Measurements from ENCODE around the gene LHFPL2.

Gene LHFPL2

GRCh38 chr5:78554670-78555069 is 93.9 kb downstream of the LHFPL2 start:
- no peak for TF ChIP-seq GATA2 (IDR thresholded peaks at IDR 0.05; ENCODE audit: low read depth, low read length)
- TF ChIP-seq GATA3 (IDR thresholded peaks at IDR 0.05; ENCODE audit: low read depth, low read length), result no peak

GRCh38 chr5:78553580-78554353 is 94.8 kb downstream of the LHFPL2 start:
- TF ChIP-seq GATA2 (IDR thresholded peaks at IDR 0.05; ENCODE audit: low read depth, low read length), result no peak
- no peak for TF ChIP-seq GATA3 (IDR thresholded peaks at IDR 0.05; ENCODE audit: low read depth, low read length)

DNA sequence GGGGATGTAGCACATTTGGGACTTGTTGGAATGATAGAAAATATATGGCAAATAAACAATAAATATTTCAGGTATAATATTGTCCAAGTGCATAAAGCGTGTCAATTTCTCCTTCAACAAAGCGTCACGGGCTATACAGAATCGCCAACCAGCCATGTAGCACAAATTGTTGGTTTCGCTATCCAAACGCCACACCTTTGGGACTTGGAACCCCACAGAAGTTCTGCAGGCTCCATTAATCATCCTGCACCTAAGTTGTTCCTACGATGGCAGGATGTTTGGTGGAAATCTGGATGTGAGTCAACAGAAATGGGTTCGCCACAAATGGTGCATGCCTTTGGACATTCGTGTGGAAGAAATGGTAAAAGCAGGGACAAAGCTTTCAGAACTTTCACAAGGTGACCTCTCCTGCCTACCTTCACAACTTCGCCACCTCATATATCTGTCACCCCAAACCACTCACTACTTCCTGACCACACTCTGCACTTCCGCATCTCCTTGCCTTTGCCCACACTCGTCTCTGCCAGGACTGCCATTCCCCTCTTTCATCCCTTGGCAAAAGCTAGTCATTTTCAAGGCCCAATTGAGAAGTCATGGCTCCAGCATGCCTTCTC is 95.7 kb downstream of the LHFPL2 start:
- TF ChIP-seq GATA3 (IDR thresholded peaks at IDR 0.05; ENCODE audit: low read depth, low read length) (no peak), GATA2 (IDR thresholded peaks at IDR 0.05; ENCODE audit: low read depth, low read length) (no peak)

- no peak for TF ChIP-seq GATA3 (IDR thresholded peaks at IDR 0.05; ENCODE audit: low read depth, low read length)
- no peak for TF ChIP-seq GATA2 (IDR thresholded peaks at IDR 0.05; ENCODE audit: low read depth, low read length)
Measured at GRCh38 chr5:78550891-78551290, 97.7 kb downstream of the LHFPL2 start.

GRCh38 chr5:78549043-78549442 is 99.5 kb downstream of the LHFPL2 start:
- no peak for TF ChIP-seq GATA2 (IDR thresholded peaks at IDR 0.05; ENCODE audit: low read depth, low read length)
- no peak for TF ChIP-seq GATA3 (IDR thresholded peaks at IDR 0.05; ENCODE audit: low read depth, low read length)

GRCh38 chr5:78547731-78548615 is 100.6 kb downstream of the LHFPL2 start:
- TF ChIP-seq GATA2 (IDR thresholded peaks at IDR 0.05; ENCODE audit: low read depth, low read length), result peak; percentile 70
- TF ChIP-seq GATA3 (IDR thresholded peaks at IDR 0.05; ENCODE audit: low read depth, low read length), result peak; percentile 18; the same call in 1 of the 2 replicates

GRCh38 chr5:78547183-78547582 is 101.4 kb downstream of the LHFPL2 start:
- TF ChIP-seq GATA2 (IDR thresholded peaks at IDR 0.05; ENCODE audit: low read depth, low read length), result no peak
- TF ChIP-seq GATA3 (IDR thresholded peaks at IDR 0.05; ENCODE audit: low read depth, low read length), result no peak

GRCh38 chr5:78546276-78546996 is 102.1 kb downstream of the LHFPL2 start:
- TF ChIP-seq GATA3 (IDR thresholded peaks at IDR 0.05; ENCODE audit: low read depth, low read length), result no peak
- no peak for TF ChIP-seq GATA2 (IDR thresholded peaks at IDR 0.05; ENCODE audit: low read depth, low read length)

GRCh38 chr5:78545406-78545805 is 103.2 kb downstream of the LHFPL2 start:
- no peak for TF ChIP-seq GATA2 (IDR thresholded peaks at IDR 0.05; ENCODE audit: low read depth, low read length)
- TF ChIP-seq GATA3 (IDR thresholded peaks at IDR 0.05; ENCODE audit: low read depth, low read length), result no peak

DNA sequence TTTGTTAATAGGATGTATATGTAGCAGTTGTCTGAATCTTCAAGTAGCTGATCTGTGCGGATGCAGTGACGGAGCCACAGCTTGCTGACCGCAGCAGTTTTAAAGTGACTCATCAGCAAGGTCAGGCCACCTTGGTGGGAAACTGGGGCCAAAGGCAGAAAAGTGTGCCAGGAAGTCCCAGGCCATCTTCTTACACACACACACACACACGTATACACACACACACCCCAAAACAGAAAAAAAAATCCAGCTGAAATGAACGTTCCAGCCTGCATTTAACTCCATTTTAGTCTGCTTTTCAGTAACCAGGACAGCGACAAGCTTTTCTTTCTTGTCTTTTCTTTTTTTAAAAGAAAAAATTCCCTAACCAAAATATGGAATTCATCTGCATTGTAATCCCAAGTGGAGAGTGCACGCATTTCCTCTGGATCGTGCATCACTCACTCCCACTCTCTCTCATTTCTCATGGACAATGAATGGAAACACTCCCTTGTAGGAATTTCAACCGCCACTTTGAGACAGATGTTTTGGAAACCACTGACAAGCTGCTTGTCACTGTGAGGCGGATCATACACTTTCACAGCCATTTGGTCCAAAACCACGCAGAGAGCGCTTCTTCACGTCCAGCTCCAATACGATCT is 103.9 kb downstream of the LHFPL2 start:
- TF ChIP-seq GATA2 (IDR thresholded peaks at IDR 0.05; ENCODE audit: low read depth, low read length), result no peak
- no peak for TF ChIP-seq GATA3 (IDR thresholded peaks at IDR 0.05; ENCODE audit: low read depth, low read length)

DNA sequence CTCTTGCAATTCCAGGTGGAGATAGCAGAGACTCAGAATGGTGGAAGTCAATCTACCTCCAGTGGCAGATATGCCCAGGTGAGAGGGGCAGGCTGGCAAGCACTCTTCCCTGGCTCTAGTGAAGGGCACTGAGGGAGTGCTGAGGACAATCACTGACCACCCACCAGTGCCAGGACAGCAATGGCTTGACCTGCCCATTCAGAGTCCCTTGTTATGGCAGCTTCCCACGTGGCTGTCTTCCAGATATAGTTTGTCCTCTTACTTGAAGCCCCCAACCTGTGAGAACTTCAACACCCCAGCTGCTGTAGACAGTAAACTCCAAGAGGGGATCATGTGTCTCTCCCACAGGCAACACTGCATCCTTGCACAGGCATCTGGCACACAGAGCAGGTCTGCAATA is 104.7 kb downstream of the LHFPL2 start:
- TF ChIP-seq GATA2 (IDR thresholded peaks at IDR 0.05; ENCODE audit: low read depth, low read length), result no peak
- TF ChIP-seq GATA3 (IDR thresholded peaks at IDR 0.05; ENCODE audit: low read depth, low read length), result no peak

DNA sequence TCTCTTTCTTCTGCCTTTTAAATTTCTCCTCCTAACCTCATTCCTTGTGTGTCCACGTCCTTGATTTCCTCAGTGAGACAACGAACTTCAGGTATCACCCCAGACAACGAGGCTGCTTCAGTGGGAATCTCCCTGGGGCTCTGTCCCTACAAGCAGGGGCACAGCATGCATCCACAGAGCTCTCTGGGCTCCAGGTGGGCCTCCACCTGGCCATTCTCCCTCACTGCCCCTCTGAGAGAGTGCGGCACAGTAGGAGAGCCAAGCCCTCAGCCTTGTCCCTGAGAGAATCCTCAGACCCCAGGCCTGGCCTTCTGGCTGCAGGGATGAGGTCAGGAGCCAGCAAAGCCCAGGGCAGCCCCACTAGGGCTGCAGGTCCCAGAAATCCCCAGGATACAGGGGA is 105.3 kb downstream of the LHFPL2 start:
- TF ChIP-seq GATA3 (IDR thresholded peaks at IDR 0.05; ENCODE audit: low read depth, low read length), result no peak
- TF ChIP-seq GATA2 (IDR thresholded peaks at IDR 0.05; ENCODE audit: low read depth, low read length), result no peak

- TF ChIP-seq GATA2 (IDR thresholded peaks at IDR 0.05; ENCODE audit: low read depth, low read length) (no peak), GATA3 (IDR thresholded peaks at IDR 0.05; ENCODE audit: low read depth, low read length) (no peak)
Measured at GRCh38 chr5:78542321-78542840, 106.2 kb downstream of the LHFPL2 start.

Measured in SH-SY5Y (cell line).